HG03442 (cell line): ENCODE measurements around the gene MAP2K6.
"Not testable (repeated sequence)": the region's sequence is repeated elsewhere in the genome, so short reads cannot be mapped to it uniquely, and the experiment has no call there.

Experiments used
- ATAC-seq: cut with Tn5 transposase; IDR thresholded peaks from one replicate; pipeline ENCODE4 v1.9.1; 2021; ENCODE audit warnings: mild to moderate bottlenecking, moderate library complexity; ENCODE audit not compliant: unreplicated experiment

Gene MAP2K6

GRCh38 chr17:69454051-69454450, 39.6 kb downstream of the MAP2K6 start:
- no peak for ATAC-seq

- ATAC-seq: no peak
These were observed 40.5 kb downstream of the MAP2K6 start for GRCh38 chr17:69455040-69455439.

- no peak for ATAC-seq
These were observed 43.1 kb downstream of the MAP2K6 start for GRCh38 chr17:69457603-69458002.

GRCh38 chr17:69460963-69461922, 46.7 kb downstream of the MAP2K6 start:
- ATAC-seq: no peak

GRCh38 chr17:69461951-69462369, 47.5 kb downstream of the MAP2K6 start:
- no peak for ATAC-seq

- ATAC-seq: no peak
These were observed 48.4 kb downstream of the MAP2K6 start for GRCh38 chr17:69462882-69463281.

GRCh38 chr17:69466451-69466850, 52.0 kb downstream of the MAP2K6 start:
- ATAC-seq: no peak

- no peak for ATAC-seq
These were observed 52.6 kb downstream of the MAP2K6 start for GRCh38 chr17:69466905-69467667.

- ATAC-seq: no peak
These were observed 53.7 kb downstream of the MAP2K6 start for GRCh38 chr17:69468207-69468606.

- no peak for ATAC-seq
These were observed 56.2 kb downstream of the MAP2K6 start for GRCh38 chr17:69470702-69471101.

GRCh38 chr17:69471406-69471805, 56.9 kb downstream of the MAP2K6 start:
- no peak for ATAC-seq

GRCh38 chr17:69473841-69474831, 59.6 kb downstream of the MAP2K6 start:
- ATAC-seq: no peak

- no peak for ATAC-seq
These were observed 62.9 kb downstream of the MAP2K6 start for GRCh38 chr17:69477204-69477902.

GRCh38 chr17:69477903-69478266, 63.4 kb downstream of the MAP2K6 start:
- no peak for ATAC-seq

- no peak for ATAC-seq
These were observed 64.4 kb downstream of the MAP2K6 start for GRCh38 chr17:69478916-69479315.

GRCh38 chr17:69479756-69480155, 65.3 kb downstream of the MAP2K6 start:
- ATAC-seq: not testable (repeated sequence)

- no peak for ATAC-seq
These were observed 65.7 kb downstream of the MAP2K6 start for GRCh38 chr17:69480245-69480644.

- no peak for ATAC-seq
These were observed 70.8 kb downstream of the MAP2K6 start for GRCh38 chr17:69485251-69485661.

GRCh38 chr17:69485901-69486643, 71.6 kb downstream of the MAP2K6 start:
- ATAC-seq: no peak
